22Rv1 (cell line): ENCODE results near the gene CETN2.
A peak's percentile ranks its signal among the peaks of the same experiment; 100 is the strongest.

Experiments
- H3K27ac ChIP-seq: fragments of 450-650 bp; 2 replicates; pipeline ENCODE4 v1.5.1; 2017
- ZFX ChIP-seq: fragments of 450-650 bp; IDR thresholded peaks from 2 replicates; pipeline ENCODE4 v1.6.1; 2017; ENCODE audit warnings: antibody characterized with exemption, borderline replicate concordance
- TF ChIP-seq, protein P1 (sequence below): fragments of 450-650 bp; IDR thresholded peaks from 2 replicates; pipeline ENCODE4 v1.5.1; 2017; ENCODE audit warnings: mild to moderate bottlenecking

CETN2 gene

DNA sequence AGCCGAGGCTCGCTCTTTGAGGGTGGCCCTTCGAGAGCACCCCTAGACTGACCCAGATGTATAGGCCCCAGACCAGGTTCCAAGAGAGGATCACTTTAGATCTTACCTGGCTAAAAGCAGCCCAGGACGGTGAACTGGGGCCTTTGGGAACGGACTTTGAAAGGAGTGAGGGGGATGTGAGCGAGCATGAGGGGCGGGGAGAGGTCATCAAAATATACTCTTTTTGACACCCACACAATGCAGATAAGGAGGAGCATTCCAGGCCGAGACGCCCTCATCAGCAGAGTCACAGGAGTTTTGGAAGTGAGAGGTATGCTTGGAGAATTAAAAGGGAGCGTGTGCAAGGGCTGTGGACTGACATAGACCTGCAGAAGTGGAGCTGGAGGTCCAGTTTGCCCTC is 834 bp upstream of the CETN2 start:
- no peak for TF ChIP-seq ZFX
- TF ChIP-seq, protein P1, sequence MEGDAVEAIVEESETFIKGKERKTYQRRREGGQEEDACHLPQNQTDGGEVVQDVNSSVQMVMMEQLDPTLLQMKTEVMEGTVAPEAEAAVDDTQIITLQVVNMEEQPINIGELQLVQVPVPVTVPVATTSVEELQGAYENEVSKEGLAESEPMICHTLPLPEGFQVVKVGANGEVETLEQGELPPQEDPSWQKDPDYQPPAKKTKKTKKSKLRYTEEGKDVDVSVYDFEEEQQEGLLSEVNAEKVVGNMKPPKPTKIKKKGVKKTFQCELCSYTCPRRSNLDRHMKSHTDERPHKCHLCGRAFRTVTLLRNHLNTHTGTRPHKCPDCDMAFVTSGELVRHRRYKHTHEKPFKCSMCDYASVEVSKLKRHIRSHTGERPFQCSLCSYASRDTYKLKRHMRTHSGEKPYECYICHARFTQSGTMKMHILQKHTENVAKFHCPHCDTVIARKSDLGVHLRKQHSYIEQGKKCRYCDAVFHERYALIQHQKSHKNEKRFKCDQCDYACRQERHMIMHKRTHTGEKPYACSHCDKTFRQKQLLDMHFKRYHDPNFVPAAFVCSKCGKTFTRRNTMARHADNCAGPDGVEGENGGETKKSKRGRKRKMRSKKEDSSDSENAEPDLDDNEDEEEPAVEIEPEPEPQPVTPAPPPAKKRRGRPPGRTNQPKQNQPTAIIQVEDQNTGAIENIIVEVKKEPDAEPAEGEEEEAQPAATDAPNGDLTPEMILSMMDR: no peak
- H3K27ac ChIP-seq: peak overlapping the region; percentile 47

DNA sequence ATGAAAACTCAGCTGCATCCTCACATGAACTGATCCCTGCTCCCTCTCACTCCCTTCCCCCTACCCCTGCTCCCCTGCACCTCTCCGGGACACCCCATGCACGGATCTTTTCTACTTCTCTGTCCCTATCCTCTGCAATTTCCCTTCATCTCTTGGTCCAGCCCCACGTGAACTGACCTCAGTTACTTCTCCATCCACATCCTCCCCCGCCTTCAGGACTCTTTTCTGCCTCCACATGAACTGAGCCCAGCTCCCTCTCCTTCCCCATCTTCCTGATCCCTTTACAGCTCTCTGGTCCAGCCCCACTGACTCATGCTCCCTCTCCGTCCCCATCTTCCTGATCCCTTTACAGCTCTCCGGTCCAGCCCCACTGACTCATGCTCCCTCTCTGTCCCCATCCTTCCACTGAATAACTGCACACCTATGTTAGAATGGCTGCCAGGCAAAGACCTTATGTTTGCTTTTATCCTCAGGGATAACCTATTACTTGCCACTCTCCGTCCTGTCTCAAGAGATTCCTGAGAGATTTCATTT is 5.6 kb downstream of the CETN2 start:
- no peak overlapping the region for H3K27ac ChIP-seq

DNA sequence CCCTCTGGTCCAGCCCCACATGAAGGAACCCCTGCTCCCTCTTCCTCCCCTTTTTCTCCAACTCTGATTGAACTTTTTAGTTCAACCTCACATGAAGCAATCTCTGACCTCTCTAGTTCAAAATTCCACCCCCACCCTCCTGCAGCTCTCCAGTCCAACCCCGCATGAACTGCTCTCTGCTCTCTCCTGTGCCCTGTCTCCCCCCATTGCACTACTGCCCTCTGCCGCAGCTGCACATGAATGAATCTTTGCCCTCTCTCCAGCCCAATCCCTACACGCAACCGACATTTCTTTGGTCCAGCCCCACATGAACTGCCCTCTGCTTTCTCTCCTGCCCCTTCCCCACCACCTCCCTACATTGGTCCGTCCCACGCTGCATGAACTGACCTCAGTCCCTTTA is 6.9 kb downstream of the CETN2 start:
- no peak overlapping the region for H3K27ac ChIP-seq
- TF ChIP-seq ZFX: no peak
- TF ChIP-seq, protein P1: no peak

More for the DNA sequence above, 5.6 kb downstream of the CETN2 start:
- no peak for TF ChIP-seq ZFX
- TF ChIP-seq, protein P1: no peak

DNA sequence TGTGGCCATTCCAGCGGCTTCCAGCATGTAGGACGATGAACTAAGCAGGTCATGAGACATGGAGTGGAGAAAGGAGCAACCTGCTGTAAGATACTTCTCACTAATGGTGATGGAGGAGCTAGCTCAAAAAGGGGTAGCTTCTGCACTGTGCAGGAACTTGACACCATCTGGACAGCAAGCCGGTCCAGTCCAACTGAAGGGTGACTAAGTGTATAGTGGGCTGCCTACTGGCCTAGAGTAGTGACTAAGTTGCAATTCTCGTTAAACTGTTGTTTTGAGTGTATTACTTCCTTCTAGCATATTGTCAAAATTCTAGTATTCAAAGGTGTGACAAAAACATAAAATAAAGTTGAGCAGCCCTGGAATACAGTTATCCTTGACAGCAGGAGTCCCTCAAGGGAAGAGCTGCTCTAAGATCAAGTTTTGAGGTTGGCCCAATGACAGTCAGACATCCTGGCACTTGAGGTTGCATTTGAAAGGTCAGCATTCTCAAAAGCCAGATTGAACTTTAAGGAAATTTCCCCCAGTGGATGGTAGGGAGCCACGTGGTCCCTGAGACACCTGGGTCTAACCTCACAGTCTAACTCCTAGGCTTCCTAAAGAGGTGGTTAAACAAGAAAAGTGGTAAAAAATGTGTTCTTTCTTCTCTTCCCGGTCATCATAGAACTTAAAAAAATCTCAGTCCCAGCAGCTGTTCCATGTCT is 8.0 kb downstream of the CETN2 start:
- no peak for TF ChIP-seq ZFX
- TF ChIP-seq, protein P1: no peak
- no peak overlapping the region for H3K27ac ChIP-seq

DNA sequence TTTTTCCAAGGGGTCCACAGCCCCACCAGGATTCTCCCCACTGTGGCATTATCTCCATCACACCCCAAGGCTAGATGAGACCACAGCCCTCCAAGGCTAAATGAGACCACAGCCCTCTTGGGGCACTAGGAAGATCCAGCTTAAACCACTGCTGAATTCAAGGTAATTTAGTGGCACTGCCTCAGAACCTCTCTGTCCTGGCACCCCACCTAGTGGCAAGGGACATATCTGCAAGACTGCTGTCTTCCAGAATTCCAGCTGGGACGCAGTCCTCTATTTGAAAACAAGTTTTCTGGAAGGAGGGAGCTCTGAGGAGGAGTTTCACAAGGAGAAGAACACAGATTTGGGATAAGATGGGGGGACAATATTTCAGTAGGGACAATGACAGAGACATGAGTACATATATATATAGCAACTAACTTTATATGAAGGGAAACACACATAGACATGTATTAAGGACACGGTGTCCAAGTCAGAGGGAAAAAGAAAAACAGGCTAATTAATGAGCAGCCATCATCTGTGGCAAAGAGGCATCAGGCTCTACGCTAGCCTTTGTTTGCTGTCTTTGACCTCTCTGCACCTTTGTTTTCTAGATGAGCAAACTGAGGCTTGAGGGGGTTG is 9.3 kb downstream of the CETN2 start:
- TF ChIP-seq ZFX: no peak
- TF ChIP-seq, protein P1: peak; percentile 76
- H3K27ac ChIP-seq: no peak overlapping the region

DNA sequence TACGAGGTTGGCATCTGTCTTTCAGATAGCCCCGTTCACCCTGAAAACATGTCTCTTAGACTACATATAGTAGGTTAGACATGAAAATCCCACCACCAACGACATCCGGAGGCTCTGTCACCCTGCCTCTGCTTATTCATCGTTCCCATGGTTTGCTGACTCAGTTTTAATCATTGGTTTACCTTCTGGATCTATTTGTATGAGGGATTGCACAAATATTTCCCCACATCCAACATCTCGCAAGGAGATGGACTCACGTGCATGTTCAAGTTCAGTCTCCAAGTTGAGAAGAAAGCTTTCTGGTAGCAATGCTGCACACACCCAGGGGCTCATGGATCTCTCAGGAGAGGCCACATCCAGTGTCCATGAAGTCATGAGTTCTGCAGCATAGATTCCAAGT is 10.8 kb downstream of the CETN2 start:
- H3K27ac ChIP-seq: no peak overlapping the region
- TF ChIP-seq, protein P1: no peak
- no peak for TF ChIP-seq ZFX

DNA sequence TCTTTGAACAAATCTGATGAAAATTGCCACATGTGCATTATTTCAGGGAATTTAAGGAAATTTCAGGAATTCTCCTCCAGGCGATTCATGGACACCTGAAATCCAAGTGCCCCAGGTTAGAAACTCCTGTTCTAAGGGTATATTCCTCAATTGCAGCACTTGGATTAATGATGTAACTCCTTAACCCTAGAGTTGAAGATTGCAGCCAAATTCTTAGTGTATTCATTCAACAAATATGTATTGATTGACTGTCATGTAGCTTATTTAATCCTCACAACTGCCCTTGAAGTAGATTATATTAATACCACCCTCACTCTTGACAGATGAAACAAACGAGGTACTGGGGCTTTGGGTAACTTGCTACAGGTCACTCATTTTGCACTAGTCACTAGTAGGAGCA is 11.3 kb downstream of the CETN2 start:
- no peak overlapping the region for H3K27ac ChIP-seq
- TF ChIP-seq ZFX: no peak
- TF ChIP-seq, protein P1: no peak
